ENCODE data around the gene PLXNC1.
A peak's percentile ranks its signal among the peaks of the same experiment; 100 is the strongest.
"Not testable (repeated sequence)": the region's sequence is repeated elsewhere in the genome, so short reads cannot be mapped to it uniquely, and the experiment has no call there.

PLXNC1 gene

GRCh38 chr12:94304566-94305061 is 156.2 kb downstream of the PLXNC1 start:
- DNase-seq (no peak), ATAC-seq (no peak)
- H3K27me3 Mint-ChIP-seq = no peaks in the 10 kb centered on the region
- H3K4me3 Mint-ChIP-seq = peak overlapping the region in 1 of 2 donors; percentile 58
- no peaks in the 10 kb centered on the region for H3K9me3 Mint-ChIP-seq
- H3K27ac Mint-ChIP-seq = no peak overlapping the region
- peaks cover 43% of the 10 kb centered on the region for H3K4me1 Mint-ChIP-seq

DNA sequence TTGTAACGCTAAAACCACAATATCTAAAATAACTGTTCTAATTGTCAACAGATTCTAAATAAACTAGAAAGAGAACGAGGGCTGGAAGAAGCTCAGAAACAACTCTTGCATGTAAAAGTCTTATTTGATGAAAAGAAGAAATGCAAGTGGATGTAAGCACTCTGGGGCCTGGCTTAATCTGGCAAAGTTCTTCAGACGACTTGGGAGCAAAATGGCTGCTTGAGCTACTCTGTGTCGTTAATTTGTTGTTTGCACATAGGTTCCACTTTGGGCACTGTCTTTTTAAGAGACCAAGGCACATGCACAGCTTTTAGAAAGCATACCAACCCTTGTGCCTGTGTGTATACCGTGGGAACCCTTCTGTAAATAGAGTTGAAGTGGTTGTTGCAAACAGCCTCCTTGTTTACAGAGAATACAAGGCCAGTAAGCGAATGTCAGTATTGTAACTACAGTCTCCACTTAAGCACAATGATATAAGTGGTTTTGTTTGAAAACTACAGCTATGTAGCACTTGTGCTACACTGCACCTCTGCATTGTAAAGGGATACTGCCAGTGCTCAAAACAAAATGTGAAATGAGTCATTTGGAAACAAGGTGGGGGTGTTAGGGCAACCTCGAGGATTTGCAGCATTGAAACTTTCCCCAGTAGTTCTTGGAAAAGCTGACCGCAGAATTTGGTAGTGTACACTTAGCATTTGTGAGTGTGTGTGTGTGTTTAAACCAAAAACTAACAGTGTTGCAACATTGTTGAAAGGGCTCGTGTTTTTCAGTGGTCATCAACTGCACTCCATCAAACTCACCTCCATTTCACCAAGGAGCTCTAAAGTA is 157.0 kb downstream of the PLXNC1 start:
- Mint-ChIP-seq H3K27ac (peak overlapping the region; percentile 67 to 82), H3K4me1 (peaks cover 46% of the 10 kb centered on the region), H3K4me3 (peak overlapping the region; percentile 39 to 68), H3K9me3 (no peaks in the 10 kb centered on the region), H3K27me3 (no peaks in the 10 kb centered on the region)
- ATAC-seq (peak; percentile 96), DNase-seq (peak; percentile 63 to 79)

- no peak for ATAC-seq
- Mint-ChIP-seq H3K27me3 (no peaks in the 10 kb centered on the region), H3K9me3 (no peaks in the 10 kb centered on the region), H3K4me3 (no peak overlapping the region), H3K27ac (no peak overlapping the region), H3K4me1 (peaks cover 45% of the 10 kb centered on the region)
- no peak for DNase-seq
Measured at GRCh38 chr12:94308612-94309011, 160.2 kb downstream of the PLXNC1 start.

DNA sequence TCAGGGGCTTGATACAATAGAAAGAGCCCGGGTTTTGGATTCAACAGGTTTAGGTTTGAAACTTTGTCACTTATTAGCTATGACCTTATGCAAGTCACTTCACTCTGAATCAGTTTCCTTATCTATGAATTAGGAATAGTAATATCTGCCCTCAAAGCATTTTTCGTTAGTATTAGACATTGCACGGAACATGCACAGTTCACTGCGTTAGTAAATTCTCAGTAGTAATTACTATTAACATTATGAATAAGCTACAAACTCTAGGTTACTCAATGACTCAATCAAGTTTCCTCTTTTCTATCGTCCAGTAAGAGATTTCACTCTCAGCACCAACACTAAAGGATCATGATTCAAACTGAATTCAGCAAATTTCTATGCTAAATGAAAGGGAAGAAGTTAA is 161.0 kb downstream of the PLXNC1 start:
- DNase-seq (no peak), ATAC-seq (no peak)
- Mint-ChIP-seq H3K27ac (no peak overlapping the region), H3K4me3 (no peak overlapping the region), H3K27me3 (no peaks in the 10 kb centered on the region), H3K9me3 (peaks cover 0 to 3% of the 10 kb centered on the region in 2 donors), H3K4me1 (peaks cover 40% of the 10 kb centered on the region)

- DNase-seq (no peak), ATAC-seq (no peak)
- H3K4me1 Mint-ChIP-seq = peaks cover 13% of the 10 kb centered on the region
- H3K4me3 Mint-ChIP-seq = no peak overlapping the region
- peaks cover 5 to 21% of the 10 kb centered on the region in 2 donors for H3K9me3 Mint-ChIP-seq
- H3K27me3 Mint-ChIP-seq = no peaks in the 10 kb centered on the region
- no peak overlapping the region for H3K27ac Mint-ChIP-seq
Measured at GRCh38 chr12:94312378-94312777, 164.0 kb downstream of the PLXNC1 start.

DNA sequence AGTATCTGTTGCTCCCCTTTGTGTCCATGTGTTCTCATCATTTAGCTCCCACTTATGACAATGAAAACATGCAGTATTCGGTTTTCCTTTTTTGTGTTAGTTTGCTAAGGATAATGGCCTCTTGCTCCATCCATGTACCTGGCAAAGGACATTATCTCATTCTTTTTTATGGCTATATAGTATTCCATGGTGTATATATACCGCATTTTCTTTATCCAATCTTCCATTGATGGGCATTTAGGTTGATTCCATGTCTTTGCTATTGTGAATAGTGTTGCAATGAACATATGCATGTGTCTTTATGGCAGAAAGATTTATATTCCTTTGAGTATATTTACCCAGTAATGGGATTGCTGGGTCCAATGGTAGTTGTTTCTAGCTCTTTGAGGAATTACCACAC is 168.2 kb downstream of the PLXNC1 start:
- not testable (repeated sequence) for H3K4me3 Mint-ChIP-seq, H3K27ac Mint-ChIP-seq, DNase-seq, H3K4me1 Mint-ChIP-seq, H3K27me3 Mint-ChIP-seq, ATAC-seq
- peaks cover 36 to 64% of the 10 kb centered on the region in 2 donors for H3K9me3 Mint-ChIP-seq

DNA sequence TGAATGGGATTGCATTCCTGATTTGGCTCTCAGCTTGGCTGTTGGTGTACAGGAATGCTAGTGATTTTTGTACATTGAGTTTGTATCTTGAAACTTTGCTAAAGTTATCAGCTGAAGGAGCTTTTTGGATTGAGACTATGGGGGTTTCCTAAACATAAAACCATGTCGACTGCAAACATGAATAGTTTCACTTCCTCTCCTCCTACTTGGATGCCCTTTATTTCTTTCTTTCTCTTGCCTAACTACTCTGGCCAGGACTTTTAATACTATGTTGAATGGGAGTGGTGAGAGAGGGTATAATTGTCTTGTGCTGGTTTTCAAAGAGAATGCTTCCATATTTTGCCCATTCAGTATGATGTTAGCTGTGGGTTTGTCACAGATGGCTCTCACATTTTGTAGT is 169.8 kb downstream of the PLXNC1 start:
- Mint-ChIP-seq H3K27me3 (no peaks in the 10 kb centered on the region), H3K4me1 (peaks cover 7% of the 10 kb centered on the region), H3K9me3 (peaks cover 37 to 67% of the 10 kb centered on the region in 2 donors), H3K4me3 (no peak overlapping the region), H3K27ac (peak overlapping the region in 1 of 2 donors; percentile 7)
- DNase-seq (no peak), ATAC-seq (no peak)

DNA sequence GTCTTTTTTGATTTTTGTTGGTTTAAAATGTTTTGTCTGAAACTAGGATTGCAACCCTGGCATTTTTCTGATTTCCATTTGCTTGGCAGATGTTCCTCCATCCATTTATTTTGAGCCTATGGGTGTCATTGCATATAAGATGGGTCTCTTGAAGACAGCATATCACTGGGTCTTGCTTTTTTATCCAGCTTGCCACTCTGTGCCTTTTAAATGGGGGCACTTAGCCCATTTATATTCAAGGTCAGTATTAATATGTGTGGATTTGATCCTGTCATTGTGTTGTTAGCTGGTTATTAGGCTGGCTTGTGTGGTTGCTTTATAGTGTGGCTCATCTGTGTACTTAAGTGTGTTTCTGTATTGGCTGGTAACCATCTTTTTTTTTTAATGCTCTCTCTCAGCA is 171.7 kb downstream of the PLXNC1 start:
- ATAC-seq = no peak
- Mint-ChIP-seq H3K27ac (no peak overlapping the region), H3K9me3 (peaks cover 37 to 61% of the 10 kb centered on the region in 2 donors), H3K27me3 (no peaks in the 10 kb centered on the region), H3K4me3 (no peak overlapping the region), H3K4me1 (peaks cover 7% of the 10 kb centered on the region)
- DNase-seq = no peak

DNA sequence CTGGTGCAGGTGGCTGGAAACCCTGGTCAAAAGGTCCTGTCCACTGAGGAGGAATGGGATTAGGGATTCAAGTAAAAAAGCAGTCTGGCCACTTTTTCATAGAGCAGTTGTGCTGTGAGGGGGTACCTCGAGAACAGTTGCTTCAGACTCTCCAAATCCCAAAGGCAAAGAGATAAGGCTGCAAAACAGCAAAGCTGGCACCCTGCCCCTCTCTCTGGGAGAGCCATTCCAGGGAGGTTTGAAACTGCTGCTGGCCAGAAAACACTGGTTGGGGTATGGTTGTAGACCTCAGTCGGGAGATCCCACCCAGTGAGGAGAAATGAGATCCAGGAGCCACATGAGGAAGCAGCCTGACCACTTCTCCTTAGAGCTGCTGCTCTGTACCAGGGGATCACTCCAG is 174.0 kb downstream of the PLXNC1 start:
- DNase-seq (no peak), ATAC-seq (no peak)
- no peaks in the 10 kb centered on the region for H3K27me3 Mint-ChIP-seq
- H3K9me3 Mint-ChIP-seq = peaks cover 32 to 55% of the 10 kb centered on the region in 2 donors
- H3K27ac Mint-ChIP-seq = no peak overlapping the region
- no peak overlapping the region for H3K4me3 Mint-ChIP-seq
- peaks cover 12% of the 10 kb centered on the region for H3K4me1 Mint-ChIP-seq

- peaks cover 4 to 16% of the 10 kb centered on the region in 2 donors for H3K9me3 Mint-ChIP-seq
- peaks cover 6% of the 10 kb centered on the region for H3K4me1 Mint-ChIP-seq
- ATAC-seq (no peak), DNase-seq (no peak)
- peak overlapping the region in 1 of 2 donors; percentile 20 for H3K27ac Mint-ChIP-seq
- no peaks in the 10 kb centered on the region for H3K27me3 Mint-ChIP-seq
- H3K4me3 Mint-ChIP-seq = no peak overlapping the region
Measured at GRCh38 chr12:94326234-94326633, 177.9 kb downstream of the PLXNC1 start.

DNA sequence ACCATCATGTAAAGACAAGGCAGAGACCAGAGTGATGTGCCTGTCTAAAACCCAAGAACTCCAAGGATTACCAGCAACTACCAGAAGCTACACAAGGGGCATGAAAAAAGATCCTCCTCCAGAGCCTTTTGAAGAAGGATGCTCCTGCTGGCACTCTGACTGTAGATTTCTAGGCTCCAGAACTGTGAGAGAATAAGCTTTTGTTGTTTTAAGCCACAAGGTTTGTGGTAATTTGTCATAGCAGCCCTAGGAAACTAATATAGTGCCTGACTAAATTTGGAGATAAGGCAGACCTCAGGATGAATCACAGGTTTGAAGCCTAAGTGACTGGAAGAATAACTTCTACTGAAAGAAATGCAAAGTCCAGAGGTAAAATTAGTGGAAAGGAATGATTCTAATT is 178.3 kb downstream of the PLXNC1 start:
- H3K9me3 Mint-ChIP-seq = peaks cover 0 to 11% of the 10 kb centered on the region in 2 donors
- ATAC-seq (peak; percentile 91), DNase-seq (no peak)
- peaks cover 6% of the 10 kb centered on the region for H3K4me1 Mint-ChIP-seq
- peak overlapping the region in 1 of 2 donors; percentile 20 for H3K27ac Mint-ChIP-seq
- no peak overlapping the region for H3K4me3 Mint-ChIP-seq
- no peaks in the 10 kb centered on the region for H3K27me3 Mint-ChIP-seq

- Mint-ChIP-seq H3K4me3 (no peak overlapping the region), H3K9me3 (peaks cover 0 to 9% of the 10 kb centered on the region in 2 donors), H3K4me1 (peaks cover 6% of the 10 kb centered on the region), H3K27me3 (no peaks in the 10 kb centered on the region), H3K27ac (no peak overlapping the region)
- DNase-seq = no peak
- no peak for ATAC-seq
Measured at GRCh38 chr12:94327809-94328208, 179.4 kb downstream of the PLXNC1 start.

GRCh38 chr12:94329366-94329765 is 181.0 kb downstream of the PLXNC1 start:
- H3K27me3 Mint-ChIP-seq = no peaks in the 10 kb centered on the region
- H3K9me3 Mint-ChIP-seq = peaks cover 0 to 9% of the 10 kb centered on the region in 2 donors
- H3K27ac Mint-ChIP-seq = no peak overlapping the region
- H3K4me3 Mint-ChIP-seq = no peak overlapping the region
- DNase-seq (no peak), ATAC-seq (no peak)
- peaks cover 6% of the 10 kb centered on the region for H3K4me1 Mint-ChIP-seq

DNA sequence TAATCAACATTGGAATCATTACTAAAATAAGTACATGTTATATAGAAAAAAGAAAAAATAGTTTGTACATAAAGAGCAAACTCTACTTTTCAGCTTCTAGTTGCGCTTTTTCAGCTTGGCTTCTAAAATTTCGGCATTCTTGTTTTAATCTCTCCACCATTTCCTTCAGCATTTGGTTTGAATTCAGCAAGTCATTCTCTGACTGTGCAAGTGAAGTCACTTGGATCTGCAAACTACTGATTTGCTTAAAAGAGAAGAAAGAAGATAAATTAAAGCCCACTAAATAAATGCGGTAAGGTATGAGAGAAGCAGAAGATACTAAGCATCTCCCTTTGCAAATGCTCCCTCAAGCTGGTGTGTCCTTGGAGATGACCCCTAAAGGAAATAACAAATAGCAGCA is 185.0 kb downstream of the PLXNC1 start:
- no peaks in the 10 kb centered on the region for H3K4me1 Mint-ChIP-seq

GRCh38 chr12:94336211-94336925 is 188.0 kb downstream of the PLXNC1 start:
- Mint-ChIP-seq H3K27me3 (no peaks in the 10 kb centered on the region), H3K27ac (no peak overlapping the region), H3K9me3 (no peaks in the 10 kb centered on the region), H3K4me1 (no peaks in the 10 kb centered on the region), H3K4me3 (no peak overlapping the region)
- ATAC-seq (no peak), DNase-seq (no peak)

More for the DNA sequence above, 185.0 kb downstream of the PLXNC1 start:
- Mint-ChIP-seq H3K9me3 (no peaks in the 10 kb centered on the region), H3K4me3 (no peak overlapping the region), H3K27me3 (no peaks in the 10 kb centered on the region), H3K27ac (peak overlapping the region in 1 of 2 donors; percentile 34)
- DNase-seq (no peak), ATAC-seq (no peak)

Data from stimulated activated naive CD8-positive, alpha-beta T cell treated with anti-CD3 and anti-CD28 coated beads, Interleukin-15, amount 100 ng/mL, for 72 hours (primary cell).